Right ventricle myocardium inferior (tissue), 1 donor: Measurements from ENCODE around the gene PSMB10. TPM values are rescaled to one million over a fixed set of nuclear protein-coding genes. Genes with fewer than 3 reads are reported as not detected.

Source experiments
- total RNA-seq: library from RNA; stranded (reverse); fragmentation: NEBNext Ultra II Directional; extraction: Animal tissue kit (Norgen Biotek cat#: 25700); gene quantifications from one replicate; pipeline ENCODE4 v1.2.1, GENCODE V29; 2021
- donor health status: DM: no; HTN: yes; CAD: no; lungs with severe emphysema.

PSMB10 gene
- total RNA-seq, 1 donor from 2014 or later: 59.3 TPM

Other genes starting within 250 kb of the PSMB10 start
- 9.0 TPM for gene GFOD2, start 217.5 kb downstream of the PSMB10 start, total RNA-seq
- gene RANBP10, start 130.3 kb downstream of the PSMB10 start, total RNA-seq: 11.1 TPM
- gene TSNAXIP1, start 130.0 kb downstream of the PSMB10 start, total RNA-seq: 0.41 TPM
- gene THAP11, start 94.5 kb downstream of the PSMB10 start, total RNA-seq: 32.3 TPM
- gene NUTF2, start 89.9 kb downstream of the PSMB10 start, total RNA-seq: 86.6 TPM
- 21.3 TPM for gene CENPT, start 89.2 kb downstream of the PSMB10 start, total RNA-seq
- 35.4 TPM for gene EDC4, start 63.8 kb downstream of the PSMB10 start, total RNA-seq
- 0.54 TPM for gene NRN1L, start 52.0 kb downstream of the PSMB10 start, total RNA-seq
- gene PSKH1, start 43.6 kb downstream of the PSMB10 start, total RNA-seq: 18.1 TPM
- 0.81 TPM for gene CTRL, start 5.0 kb downstream of the PSMB10 start, total RNA-seq
- 19.0 TPM for gene LCAT, start 7.3 kb upstream of the PSMB10 start, total RNA-seq
- 97.5 TPM for gene SLC12A4, start 31.8 kb upstream of the PSMB10 start, total RNA-seq
- gene DPEP3, start 43.6 kb upstream of the PSMB10 start, total RNA-seq: not detected
- 0.87 TPM for gene DPEP2, start 62.6 kb upstream of the PSMB10 start, total RNA-seq
- gene DPEP2NB, start 79.1 kb upstream of the PSMB10 start, total RNA-seq: not detected
- 7.5 TPM for gene DDX28, start 86.4 kb upstream of the PSMB10 start, total RNA-seq
- gene DUS2, start 86.4 kb upstream of the PSMB10 start, total RNA-seq: 7.0 TPM
- gene NFATC3, start 148.5 kb upstream of the PSMB10 start, total RNA-seq: 23.7 TPM